MV-4-11 (cell line): ENCODE results near the gene SLC51B.

ENCODE experiments used
- DNase-seq: peaks from one replicate; lab custom pipeline; 2025; lab: John Stamatoyannopoulos, UW

The SLC51B gene

DNA sequence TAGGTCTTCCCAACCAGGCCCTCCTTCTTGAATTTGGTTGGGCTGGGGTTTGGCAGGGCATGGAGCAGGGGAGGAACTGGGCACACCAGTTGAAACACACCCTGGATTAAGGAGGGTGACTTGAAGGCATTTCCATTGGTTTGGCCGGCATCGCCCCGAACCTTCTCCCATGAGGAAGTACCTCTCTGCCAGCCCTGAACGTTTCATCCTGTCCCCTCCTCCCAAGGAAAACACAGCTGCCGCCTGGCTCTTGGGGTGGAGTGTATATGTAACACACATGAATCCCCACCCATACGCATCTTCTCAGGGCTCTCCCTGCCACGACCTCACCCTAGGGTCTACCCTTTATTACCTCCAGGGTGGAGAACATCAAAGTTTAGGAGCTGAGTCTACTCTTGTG, 55.3 kb downstream of the SLC51B start:
- no peak for DNase-seq

DNA sequence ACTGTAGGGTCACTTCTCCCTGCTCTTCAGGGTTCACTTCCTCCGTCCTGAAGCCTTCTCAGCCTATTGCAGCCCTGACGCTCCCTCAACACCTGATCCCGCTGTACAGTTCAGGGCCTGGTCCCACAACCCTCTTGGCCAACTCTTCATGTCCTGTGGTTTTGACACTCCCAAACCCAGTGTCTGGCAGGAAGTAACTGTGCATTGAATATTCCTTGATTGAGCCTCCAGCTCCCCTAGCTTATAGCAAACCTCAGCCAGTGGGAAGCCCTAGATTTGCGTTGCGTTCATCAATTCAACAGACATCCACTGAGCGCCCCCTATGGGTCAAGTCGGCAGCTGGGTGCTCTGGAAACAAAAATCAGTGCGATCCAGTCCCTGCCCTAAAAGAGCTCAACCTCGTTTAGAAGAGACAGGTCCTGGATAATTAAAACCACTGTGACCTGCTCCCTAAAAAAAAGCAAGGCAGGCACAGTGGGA, 56.3 kb downstream of the SLC51B start:
- DNase-seq, result peak; percentile 100

DNA sequence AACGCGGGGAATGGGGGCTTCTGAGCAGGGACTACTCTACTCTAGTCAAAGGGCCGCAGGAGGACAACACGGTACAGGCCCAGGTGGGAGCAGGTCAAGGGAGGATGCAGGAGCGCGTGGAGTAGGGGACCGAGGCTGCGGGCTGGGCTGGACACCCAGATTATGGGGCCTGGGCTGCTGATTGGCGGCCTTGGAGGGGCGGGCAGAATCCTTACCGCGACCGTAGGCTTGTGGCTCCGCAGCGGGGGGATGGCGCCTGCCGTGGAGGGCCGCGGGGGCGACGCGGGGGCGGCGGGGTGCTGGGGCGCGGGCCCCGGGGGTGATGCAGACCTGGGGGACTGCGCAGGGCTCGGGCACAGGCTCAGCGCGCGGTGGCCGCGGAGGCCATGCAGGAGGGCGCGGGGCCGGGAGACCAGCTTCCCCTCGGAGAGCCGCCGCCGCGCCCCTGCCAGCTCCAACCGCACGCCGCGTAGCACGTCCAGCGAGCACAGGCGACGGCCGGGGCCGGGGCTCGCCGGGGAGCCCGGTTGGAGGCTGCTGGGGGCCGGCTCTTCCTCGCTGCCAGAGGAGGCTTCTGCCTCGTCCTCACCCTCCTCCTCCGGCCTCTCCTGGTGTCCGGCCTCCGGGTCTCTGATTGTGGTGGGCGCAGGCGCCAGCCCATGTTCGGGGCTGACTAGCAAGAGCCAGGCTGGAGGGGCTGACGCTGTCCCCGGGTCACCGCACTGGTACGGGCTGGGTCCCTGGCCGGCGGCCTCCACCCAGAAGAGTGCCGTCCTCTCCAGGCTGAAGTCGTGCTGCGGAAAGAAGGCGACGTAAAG, 56.9 kb downstream of the SLC51B start:
- no peak for DNase-seq

DNA sequence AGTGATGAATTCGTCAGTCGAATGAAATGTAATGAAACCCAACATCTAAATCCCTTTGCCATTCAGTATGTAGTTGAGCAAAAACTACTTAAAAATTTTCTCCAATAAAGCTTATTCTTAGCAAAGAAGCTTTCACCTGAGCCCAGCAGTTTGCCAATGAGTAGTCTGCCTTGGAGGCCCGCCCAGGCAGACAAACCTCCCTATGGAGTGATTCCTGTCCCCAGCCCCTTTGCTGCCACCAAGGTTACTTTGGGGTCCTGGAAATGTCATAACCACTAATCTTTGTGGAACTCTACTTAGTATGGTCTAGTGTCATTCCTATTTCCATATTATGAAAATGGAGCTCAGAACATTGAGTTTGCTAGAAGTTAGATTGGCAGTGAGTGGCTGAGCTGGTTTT, 57.7 kb downstream of the SLC51B start:
- DNase-seq, result no peak
